Hepatocyte (in vitro differentiated cells): ENCODE measurements around the gene RPN2.

Experiments used
- EZH2 ChIP-seq: fragments of 200-600 bp; sonication (generic); IDR thresholded peaks from 2 replicates; pipeline ENCODE4 v1.6.1; 2016; ENCODE audit warnings: antibody characterized with exemption, mild to moderate bottlenecking, borderline replicate concordance
- TF ChIP-seq, protein P1 (sequence below): fragments of 200-600 bp; sonication (generic); IDR thresholded peaks from 2 replicates; pipeline ENCODE4 v1.5.1; 2016; ENCODE audit warnings: antibody characterized with exemption, mild to moderate bottlenecking; ENCODE audit not compliant: poor library complexity

DNA sequence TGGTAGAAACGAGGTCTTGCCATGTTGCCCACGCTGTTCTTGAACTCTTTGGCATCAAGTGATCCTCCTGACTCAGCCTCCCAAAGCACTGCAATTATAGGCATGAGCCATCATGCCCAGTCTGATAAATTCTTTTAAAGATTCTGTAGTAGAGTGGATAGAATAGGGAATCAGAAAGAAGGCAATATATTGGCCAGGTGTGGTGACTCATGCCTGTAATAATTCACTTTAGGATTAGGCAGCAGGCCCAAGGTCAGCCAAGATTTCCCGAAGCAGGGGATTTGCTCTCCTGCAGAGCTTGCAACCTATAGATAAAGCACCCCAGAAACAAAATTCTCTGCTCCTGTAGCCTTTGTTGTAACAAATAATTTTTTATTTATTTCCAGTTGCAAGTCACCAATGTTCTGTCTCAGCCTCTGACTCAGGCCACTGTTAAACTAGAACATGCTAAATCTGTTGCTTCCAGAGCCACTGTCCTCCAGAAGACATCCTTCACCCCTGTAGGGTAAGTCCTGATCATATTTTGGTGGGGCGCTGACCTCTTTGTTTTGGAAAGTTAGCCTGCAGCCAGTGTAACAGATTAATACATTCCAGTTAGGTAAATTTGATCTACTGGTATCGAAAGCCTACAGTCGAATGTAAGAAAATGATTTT, 30.7 kb downstream of the RPN2 start:
- TF ChIP-seq, protein P1, sequence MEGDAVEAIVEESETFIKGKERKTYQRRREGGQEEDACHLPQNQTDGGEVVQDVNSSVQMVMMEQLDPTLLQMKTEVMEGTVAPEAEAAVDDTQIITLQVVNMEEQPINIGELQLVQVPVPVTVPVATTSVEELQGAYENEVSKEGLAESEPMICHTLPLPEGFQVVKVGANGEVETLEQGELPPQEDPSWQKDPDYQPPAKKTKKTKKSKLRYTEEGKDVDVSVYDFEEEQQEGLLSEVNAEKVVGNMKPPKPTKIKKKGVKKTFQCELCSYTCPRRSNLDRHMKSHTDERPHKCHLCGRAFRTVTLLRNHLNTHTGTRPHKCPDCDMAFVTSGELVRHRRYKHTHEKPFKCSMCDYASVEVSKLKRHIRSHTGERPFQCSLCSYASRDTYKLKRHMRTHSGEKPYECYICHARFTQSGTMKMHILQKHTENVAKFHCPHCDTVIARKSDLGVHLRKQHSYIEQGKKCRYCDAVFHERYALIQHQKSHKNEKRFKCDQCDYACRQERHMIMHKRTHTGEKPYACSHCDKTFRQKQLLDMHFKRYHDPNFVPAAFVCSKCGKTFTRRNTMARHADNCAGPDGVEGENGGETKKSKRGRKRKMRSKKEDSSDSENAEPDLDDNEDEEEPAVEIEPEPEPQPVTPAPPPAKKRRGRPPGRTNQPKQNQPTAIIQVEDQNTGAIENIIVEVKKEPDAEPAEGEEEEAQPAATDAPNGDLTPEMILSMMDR, result no peak
- TF ChIP-seq EZH2, result no peak
